K562 treated with DMSO at 1 percent for 12 hours (cell line): ENCODE measurements around the gene SULT1C2. TPM values are rescaled to one million over a fixed set of nuclear protein-coding genes. Genes with fewer than 3 reads are reported as not detected.

ENCODE experiments used
- total RNA-seq: library from RNA; unstranded; fragments of 300-600 nt; gene quantifications from 2 replicates; pipeline ENCODE4 v1.2.3, GENCODE V29; 2022; ENCODE audit not compliant: insufficient read depth

The SULT1C2 gene
- not detected in 2 replicates for total RNA-seq

DNA sequence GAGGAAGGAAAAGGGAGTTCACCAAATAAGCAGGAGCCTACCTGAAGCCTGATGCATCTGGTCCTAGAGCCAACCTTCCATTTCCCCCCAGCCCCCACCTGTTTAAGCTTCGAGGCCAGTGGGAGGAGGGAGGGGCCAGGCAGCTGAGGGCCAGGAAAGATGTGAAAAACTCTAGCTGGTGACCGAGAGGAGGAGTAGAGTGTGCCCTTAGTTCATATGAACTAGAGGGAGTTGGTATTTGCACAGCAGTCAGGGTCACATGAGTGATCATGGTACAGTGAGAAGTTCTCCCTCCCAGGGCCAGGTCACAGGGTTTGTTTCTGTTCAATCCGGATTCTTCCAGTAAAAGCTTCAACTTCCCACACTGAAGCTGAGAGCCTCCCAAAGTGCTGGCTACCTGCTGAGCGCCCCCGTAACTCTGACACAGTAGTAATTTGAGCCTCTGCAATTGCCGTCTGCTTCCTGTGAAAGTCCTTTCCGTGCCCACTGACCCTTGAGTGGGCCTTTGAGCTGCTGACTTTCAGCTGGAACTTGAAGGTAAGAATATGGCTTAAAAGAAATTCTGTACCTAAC, at the start of gene SULT1C2:
TSS of gene SULT1C2 (plus strand) at position 362 of the 573 bp plus-strand sequence. CDS start 4,773 bp downstream, outside the sequence.

DNA sequence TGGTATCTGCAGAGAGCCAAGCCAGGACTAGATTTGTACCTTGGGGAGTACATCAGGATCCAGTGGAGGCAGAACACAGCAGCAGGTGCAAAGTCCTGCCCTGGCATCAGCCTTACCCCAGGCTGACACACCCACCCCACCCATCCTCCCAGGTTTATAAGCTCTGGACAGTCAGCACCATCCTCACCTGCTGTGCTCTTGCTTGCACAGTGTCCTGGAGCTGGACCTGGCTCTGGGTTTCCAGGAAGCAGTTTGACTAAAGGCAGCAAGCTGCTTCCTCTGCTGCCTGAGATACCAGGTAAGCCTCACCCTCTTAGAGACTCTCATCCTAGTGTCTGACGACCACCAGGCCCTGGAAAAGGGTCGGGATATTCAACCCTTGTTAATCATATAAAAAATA, 48.9 kb upstream of the SULT1C2 start, which contains the start of gene SULT1C3:
TSS of gene SULT1C3 (plus strand) at position 183 of the 400 bp plus-strand sequence. CDS start 7,227 bp downstream, outside the sequence.

Other genes with a start within 250 kb of the SULT1C2 start
- gene SULT1C3, start 48.9 kb upstream of the SULT1C2 start, total RNA-seq = not detected in 2 replicates
- not detected in 2 replicates for gene SULT1C4, start 89.1 kb downstream of the SULT1C2 start, total RNA-seq
- gene GCC2, start 160.3 kb downstream of the SULT1C2 start, total RNA-seq = 6.1 and 24.3 TPM in 2 replicates
- gene LIMS1, start 245.6 kb downstream of the SULT1C2 start, total RNA-seq = 35.6 and 131 TPM in 2 replicates